ENCODE results near the gene HCRTR2. TPM values are rescaled to one million over a fixed set of nuclear protein-coding genes. Genes with fewer than 3 reads are reported as not detected.
"Not testable (repeated sequence)": the region's sequence is repeated elsewhere in the genome, so short reads cannot be mapped to it uniquely, and the experiment has no call there.

Gene HCRTR2
- total RNA-seq, 1 experiment from 2014 or later, result not detected

GRCh38 chr6:55212156-55212555 lies 37.8 kb downstream of the HCRTR2 start:
- peak; percentile 0 for DNase-seq (ENCODE audit: low read depth)

- DNase-seq (ENCODE audit: low read depth), result no peak
Measured at GRCh38 chr6:55220961-55221360, 46.6 kb downstream of the HCRTR2 start.

GRCh38 chr6:55227862-55228261 lies 53.5 kb downstream of the HCRTR2 start:
- no peak for DNase-seq (ENCODE audit: low read depth)

GRCh38 chr6:55239099-55239498 lies 64.8 kb downstream of the HCRTR2 start:
- DNase-seq (ENCODE audit: low read depth), result peak; percentile 42

- DNase-seq (ENCODE audit: low read depth), result peak; percentile 16
Measured at GRCh38 chr6:55240975-55241605, 66.8 kb downstream of the HCRTR2 start.

GRCh38 chr6:55250400-55250799 lies 76.1 kb downstream of the HCRTR2 start:
- no peak for DNase-seq (ENCODE audit: low read depth)

- DNase-seq (ENCODE audit: low read depth), result no peak
Measured at GRCh38 chr6:55255113-55255512, 80.8 kb downstream of the HCRTR2 start.

GRCh38 chr6:55260181-55260580 lies 85.9 kb downstream of the HCRTR2 start:
- DNase-seq (ENCODE audit: low read depth), result no peak

GRCh38 chr6:55265409-55266114 lies 91.2 kb downstream of the HCRTR2 start:
- DNase-seq (ENCODE audit: low read depth), result no peak

- no peak for DNase-seq (ENCODE audit: low read depth)
Measured at GRCh38 chr6:55266896-55267295, 92.6 kb downstream of the HCRTR2 start.

- peak; percentile 49 for DNase-seq (ENCODE audit: low read depth)
Measured at GRCh38 chr6:55276745-55277530, 102.6 kb downstream of the HCRTR2 start.

GRCh38 chr6:55277646-55278045 lies 103.3 kb downstream of the HCRTR2 start:
- no peak for DNase-seq (ENCODE audit: low read depth)

GRCh38 chr6:55281215-55281614 lies 106.9 kb downstream of the HCRTR2 start:
- DNase-seq (ENCODE audit: low read depth), result no peak

- no peak for DNase-seq (ENCODE audit: low read depth)
Measured at GRCh38 chr6:55282115-55282514, 107.8 kb downstream of the HCRTR2 start.

- no peak for DNase-seq (ENCODE audit: low read depth)
Measured at GRCh38 chr6:55286824-55287223, 112.5 kb downstream of the HCRTR2 start.

GRCh38 chr6:55290736-55291135 lies 116.4 kb downstream of the HCRTR2 start:
- DNase-seq (ENCODE audit: low read depth), result no peak

GRCh38 chr6:55293116-55293515 lies 118.8 kb downstream of the HCRTR2 start:
- peak; percentile 2 for DNase-seq (ENCODE audit: low read depth)

GRCh38 chr6:55297214-55297613 lies 122.9 kb downstream of the HCRTR2 start:
- not testable (repeated sequence) for DNase-seq (ENCODE audit: low read depth)

- no peak for DNase-seq (ENCODE audit: low read depth)
Measured at GRCh38 chr6:55299286-55299985, 125.1 kb downstream of the HCRTR2 start.

GRCh38 chr6:55304747-55305146 lies 130.4 kb downstream of the HCRTR2 start:
- no peak for DNase-seq (ENCODE audit: low read depth)

- no peak for DNase-seq (ENCODE audit: low read depth)
Measured at GRCh38 chr6:55319961-55320695, 145.8 kb downstream of the HCRTR2 start.
